ENCODE measurements around the gene EEFSEC.

The EEFSEC gene

DNA sequence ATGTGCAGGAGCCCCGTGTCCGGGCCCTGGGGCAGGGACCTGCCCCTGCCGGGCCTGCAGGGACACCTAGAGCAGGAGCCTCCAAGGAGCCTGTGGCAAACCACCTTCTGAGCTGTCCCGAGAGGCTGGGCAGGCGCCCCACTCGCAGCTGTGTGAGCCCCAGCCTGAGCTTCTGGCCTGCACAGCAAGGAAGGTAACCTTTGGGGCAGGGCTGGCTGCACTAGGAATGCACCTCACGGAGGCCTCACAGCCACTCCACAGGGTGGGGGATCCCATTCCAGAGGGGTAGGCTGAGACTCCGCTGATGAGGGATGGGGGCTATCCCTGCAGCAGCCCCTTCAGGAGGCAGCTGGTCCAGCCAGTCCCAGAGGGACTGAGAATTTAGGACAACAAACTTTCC lies 245.3 kb downstream of the EEFSEC start:
- DNase-seq, result no peak
- Histone ChIP-seq H3K4me1 (no peaks in the 10 kb centered on the region), H3K27ac (no peak overlapping the region), H3K4me3 (no peak overlapping the region), H3K27me3 (no peaks in the 10 kb centered on the region), H3K9me3 (no peaks in the 10 kb centered on the region), H3K36me3 (no peaks in the 10 kb centered on the region)
- intact Hi-C loops (cut with DNase I; ENCODE audit: low total_unique reads), result no loop called here
- no peak for TF ChIP-seq CTCF (IDR thresholded peaks at IDR 0.05)

DNA sequence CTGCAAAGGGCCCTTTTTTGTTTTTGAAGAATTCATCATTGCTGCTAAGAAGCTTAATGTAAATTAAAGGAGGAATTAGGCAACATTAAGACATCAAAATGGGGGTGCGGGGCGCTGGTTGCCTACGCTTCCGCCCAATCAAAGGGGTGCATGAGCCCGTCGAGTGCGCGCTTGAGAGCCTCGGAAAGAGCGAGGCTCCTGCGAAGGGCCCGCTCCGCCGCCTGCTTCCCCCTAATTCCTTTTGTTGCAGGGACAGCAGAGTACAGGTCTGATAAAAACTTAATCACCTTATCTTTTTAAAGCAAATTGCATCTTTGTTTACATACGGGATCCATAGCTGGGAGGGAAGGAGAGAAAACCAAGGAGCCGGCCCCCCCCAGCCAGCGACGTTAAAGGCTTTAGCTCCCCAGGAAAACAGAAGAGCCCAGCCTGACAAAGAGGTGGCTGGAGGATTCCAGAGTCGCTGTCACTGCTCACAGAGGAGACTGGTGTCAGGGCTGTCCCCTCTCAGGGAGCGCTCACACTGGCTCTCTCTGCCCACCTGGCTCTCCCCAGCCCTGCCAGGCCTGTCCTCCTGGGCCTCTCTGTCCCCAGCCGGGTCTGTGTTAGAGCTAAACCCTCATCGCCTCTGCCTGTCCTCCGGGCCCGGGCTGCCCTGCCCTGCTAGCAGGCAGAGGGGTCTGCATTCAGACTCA lies 246.1 kb downstream of the EEFSEC start:
- TF ChIP-seq CTCF (IDR thresholded peaks at IDR 0.05), result no peak
- intact Hi-C loops (cut with DNase I; ENCODE audit: low total_unique reads), result no loop called here
- H3K27ac ChIP-seq, result no peak overlapping the region
- no peaks in the 10 kb centered on the region for H3K9me3 ChIP-seq
- H3K4me3 ChIP-seq, result no peak overlapping the region
- DNase-seq, result no peak
- H3K36me3 ChIP-seq, result no peaks in the 10 kb centered on the region
- no peaks in the 10 kb centered on the region for H3K4me1 ChIP-seq
- no peaks in the 10 kb centered on the region for H3K27me3 ChIP-seq

- Histone ChIP-seq H3K27ac (no peak overlapping the region), H3K4me3 (no peak overlapping the region), H3K27me3 (no peaks in the 10 kb centered on the region), H3K4me1 (no peaks in the 10 kb centered on the region), H3K9me3 (no peaks in the 10 kb centered on the region), H3K36me3 (no peaks in the 10 kb centered on the region)
- TF ChIP-seq CTCF (IDR thresholded peaks at IDR 0.05), result no peak
- intact Hi-C loops (cut with DNase I; ENCODE audit: low total_unique reads), result no loop called here
- no peak for DNase-seq
Measured at GRCh38 chr3:128400671-128401070, 247.4 kb downstream of the EEFSEC start.

GRCh38 chr3:128402319-128402718 lies 249.0 kb downstream of the EEFSEC start:
- Histone ChIP-seq H3K27ac (no peak overlapping the region), H3K4me1 (no peaks in the 10 kb centered on the region), H3K9me3 (no peaks in the 10 kb centered on the region), H3K36me3 (no peaks in the 10 kb centered on the region), H3K27me3 (no peaks in the 10 kb centered on the region), H3K4me3 (no peak overlapping the region)
- TF ChIP-seq CTCF (IDR thresholded peaks at IDR 0.05), result no peak
- no peak for DNase-seq
- intact Hi-C loops (cut with DNase I; ENCODE audit: low total_unique reads), result no loop called here

DNA sequence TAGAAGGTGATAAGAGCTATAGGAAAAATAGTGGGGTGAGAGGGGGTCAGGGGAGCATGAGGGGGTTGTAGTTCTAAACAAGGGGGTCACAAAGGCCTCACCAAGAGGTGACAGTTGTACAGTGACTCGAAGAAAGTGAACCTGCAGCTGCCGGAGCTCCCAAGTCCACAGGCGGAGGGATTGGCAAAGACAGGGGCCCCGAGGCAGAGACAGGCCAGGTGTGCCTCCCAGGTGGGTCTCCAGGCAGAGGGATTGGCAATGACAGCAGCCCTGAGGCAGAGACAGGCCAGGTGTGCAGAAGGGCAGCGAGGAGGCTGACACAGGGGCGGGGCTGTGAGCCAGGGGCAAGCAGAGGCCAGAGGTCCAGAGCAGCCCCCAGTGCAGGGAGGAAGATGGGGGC lies 249.7 kb downstream of the EEFSEC start:
- Histone ChIP-seq H3K36me3 (peaks cover 0 to 6% (median 0%) of the 10 kb centered on the region in 3 donors), H3K9me3 (no peaks in the 10 kb centered on the region), H3K4me1 (no peaks in the 10 kb centered on the region), H3K27ac (no peak overlapping the region), H3K4me3 (no peak overlapping the region), H3K27me3 (no peaks in the 10 kb centered on the region)
- no peak for TF ChIP-seq CTCF (IDR thresholded peaks at IDR 0.05)
- intact Hi-C loops (cut with DNase I; ENCODE audit: low total_unique reads), result no loop called here
- no peak for DNase-seq

All from tibial artery (tissue), 4 donors.